ENCODE results near the gene TOE1.

DNA sequence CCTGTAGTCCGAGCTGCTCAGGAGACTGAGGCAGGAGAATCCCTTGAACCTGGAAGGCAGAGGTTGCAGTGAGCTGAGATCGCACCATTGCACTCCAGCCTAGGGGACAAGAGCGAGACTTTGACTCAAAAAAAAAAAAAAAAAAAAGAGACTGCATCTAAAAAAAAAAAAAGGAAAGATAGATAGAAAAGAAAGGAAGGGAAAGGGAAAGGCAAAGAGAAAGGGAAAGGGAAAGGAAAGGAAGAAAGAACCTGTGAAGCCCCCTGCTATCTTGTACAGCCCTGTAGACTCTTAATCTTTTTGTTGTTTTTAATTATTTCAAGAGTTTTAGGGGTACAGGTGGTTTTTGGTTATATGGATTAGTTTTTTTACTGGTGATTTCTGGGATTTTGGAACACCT is 46.2 kb downstream of the TOE1 start:
- TF ChIP-seq EP300 (IDR thresholded peaks at IDR 0.05; ENCODE audit: borderline replicate concordance in 1 of 2, low read depth in 1 of 2, low read length in 1 of 2) (no peak), CTCF (IDR thresholded peaks at IDR 0.05) (no peak), FOXJ3 (CRISPR knock-in tag; IDR thresholded peaks at IDR 0.05) (no peak)

Data from SK-N-SH (cell line).